Hepatocyte (in vitro differentiated cells): ENCODE results near the gene TXNDC5.

Source experiments
- CTCF ChIP-seq: fragments of 200-600 bp; sonication (generic); IDR thresholded peaks from 2 replicates; pipeline ENCODE4 v1.5.1; 2016; ENCODE audit warnings: antibody characterized with exemption, mild to moderate bottlenecking; ENCODE audit not compliant: poor library complexity
- EZH2phosphoT487 ChIP-seq: fragments of 200-600 bp; sonication (generic); IDR thresholded peaks from one replicate; pipeline ENCODE4 v1.6.1; 2018; ENCODE audit warnings: antibody characterized with exemption, mild to moderate bottlenecking, low read depth, moderate library complexity; ENCODE audit not compliant: unreplicated experiment, severe bottlenecking

DNA sequence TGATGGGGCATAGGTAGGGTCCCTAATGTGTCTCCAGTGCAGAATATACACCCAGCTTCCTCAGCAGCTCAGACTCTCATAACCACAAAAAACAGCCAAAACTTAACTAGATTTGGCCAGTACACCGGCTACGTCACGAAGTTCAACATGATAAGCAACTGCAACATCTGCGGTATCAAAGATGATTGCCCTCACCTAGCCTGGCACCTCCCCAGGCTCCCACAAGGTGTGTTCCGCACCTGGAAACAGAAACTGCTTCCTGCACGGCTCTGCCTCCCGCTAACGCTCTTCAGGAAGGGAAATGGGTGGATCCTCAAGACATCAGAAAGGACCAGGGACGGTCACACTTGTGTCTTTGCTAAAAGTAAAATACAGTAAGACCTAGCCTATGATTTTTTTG is 9.5 kb downstream of the TXNDC5 start:
- no peak for TF ChIP-seq CTCF
- no peak for TF ChIP-seq EZH2phosphoT487
